ENCODE measurements around the gene ADRA1B.

- peak in 2 of 3 experiments; percentile 72 to 75; a peak in 3 of 4 replicates for TF ChIP-seq CTCF (IDR thresholded peaks at IDR 0.05; ENCODE audit: control extremely low read depth in 1 of 3, insufficient read depth in 1 of 3, low read depth in 1 of 3, low read length in 3 of 3)
- TF ChIP-seq USF2 (IDR thresholded peaks at IDR 0.05; ENCODE audit: low read length) = no peak
- TF ChIP-seq EZH2 (IDR thresholded peaks at IDR 0.05; ENCODE audit: low read depth, low read length, severe bottlenecking) = no peak
- TF ChIP-seq POLR2AphosphoS5 (IDR thresholded peaks at IDR 0.05; ENCODE audit: low read depth, low read length) = no peak
- TF ChIP-seq GABPA (IDR thresholded peaks at IDR 0.05; ENCODE audit: borderline replicate concordance, insufficient read depth, low read length) = no peak
Observed at GRCh38 chr5:160021831-160022446, 105.7 kb downstream of the ADRA1B start.
